Measurements from ENCODE around the gene UBA1.

The UBA1 gene

DNA sequence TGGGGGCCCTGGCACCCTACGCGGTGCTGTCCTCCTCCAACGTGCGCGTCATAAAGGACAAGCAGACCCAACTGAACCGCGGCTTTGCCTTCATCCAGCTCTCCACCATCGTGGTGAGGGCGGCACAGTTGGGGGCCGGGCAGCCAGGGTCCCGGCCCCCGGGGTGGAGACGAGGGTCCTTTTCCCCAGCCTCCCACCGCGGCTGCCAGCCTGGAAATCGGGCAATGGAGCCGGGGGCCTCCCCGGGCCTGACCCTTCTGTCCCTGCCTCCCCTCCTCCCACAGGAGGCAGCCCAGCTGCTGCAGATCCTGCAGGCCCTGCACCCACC lies 13.7 kb upstream of the UBA1 start:
- H3K4me3 ChIP-seq (replicated peaks; ENCODE audit: low read depth, low read length), result no peak overlapping the region
- TF ChIP-seq, protein P1, sequence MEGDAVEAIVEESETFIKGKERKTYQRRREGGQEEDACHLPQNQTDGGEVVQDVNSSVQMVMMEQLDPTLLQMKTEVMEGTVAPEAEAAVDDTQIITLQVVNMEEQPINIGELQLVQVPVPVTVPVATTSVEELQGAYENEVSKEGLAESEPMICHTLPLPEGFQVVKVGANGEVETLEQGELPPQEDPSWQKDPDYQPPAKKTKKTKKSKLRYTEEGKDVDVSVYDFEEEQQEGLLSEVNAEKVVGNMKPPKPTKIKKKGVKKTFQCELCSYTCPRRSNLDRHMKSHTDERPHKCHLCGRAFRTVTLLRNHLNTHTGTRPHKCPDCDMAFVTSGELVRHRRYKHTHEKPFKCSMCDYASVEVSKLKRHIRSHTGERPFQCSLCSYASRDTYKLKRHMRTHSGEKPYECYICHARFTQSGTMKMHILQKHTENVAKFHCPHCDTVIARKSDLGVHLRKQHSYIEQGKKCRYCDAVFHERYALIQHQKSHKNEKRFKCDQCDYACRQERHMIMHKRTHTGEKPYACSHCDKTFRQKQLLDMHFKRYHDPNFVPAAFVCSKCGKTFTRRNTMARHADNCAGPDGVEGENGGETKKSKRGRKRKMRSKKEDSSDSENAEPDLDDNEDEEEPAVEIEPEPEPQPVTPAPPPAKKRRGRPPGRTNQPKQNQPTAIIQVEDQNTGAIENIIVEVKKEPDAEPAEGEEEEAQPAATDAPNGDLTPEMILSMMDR (IDR thresholded peaks at IDR 0.05; ENCODE audit: low read length, missing control alignments), result no peak
- no peak for DNase-seq (ENCODE audit: low read depth)

DNA sequence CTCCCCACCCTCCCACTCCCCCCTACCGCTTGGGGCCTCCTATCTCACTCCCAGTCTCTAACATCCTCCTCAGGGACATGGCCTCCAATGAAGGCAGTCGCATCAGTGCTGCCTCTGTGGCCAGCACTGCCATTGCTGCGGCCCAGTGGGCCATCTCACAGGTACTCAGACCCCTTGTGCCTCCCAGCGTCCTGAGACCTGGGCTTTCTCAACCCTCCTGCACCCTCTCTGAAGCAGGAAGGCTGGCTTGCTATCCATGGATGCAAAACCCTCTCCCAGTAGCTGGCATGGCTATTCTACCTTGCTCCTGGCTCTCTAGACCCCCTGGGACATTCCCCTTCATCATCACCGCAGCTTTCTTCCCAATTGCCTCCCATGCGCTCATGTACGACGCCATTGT lies 13.3 kb upstream of the UBA1 start:
- no peak for DNase-seq (ENCODE audit: low read depth)
- H3K4me3 ChIP-seq (replicated peaks; ENCODE audit: low read depth, low read length), result no peak overlapping the region
- TF ChIP-seq, protein P1 (IDR thresholded peaks at IDR 0.05; ENCODE audit: low read length, missing control alignments), result no peak

DNA sequence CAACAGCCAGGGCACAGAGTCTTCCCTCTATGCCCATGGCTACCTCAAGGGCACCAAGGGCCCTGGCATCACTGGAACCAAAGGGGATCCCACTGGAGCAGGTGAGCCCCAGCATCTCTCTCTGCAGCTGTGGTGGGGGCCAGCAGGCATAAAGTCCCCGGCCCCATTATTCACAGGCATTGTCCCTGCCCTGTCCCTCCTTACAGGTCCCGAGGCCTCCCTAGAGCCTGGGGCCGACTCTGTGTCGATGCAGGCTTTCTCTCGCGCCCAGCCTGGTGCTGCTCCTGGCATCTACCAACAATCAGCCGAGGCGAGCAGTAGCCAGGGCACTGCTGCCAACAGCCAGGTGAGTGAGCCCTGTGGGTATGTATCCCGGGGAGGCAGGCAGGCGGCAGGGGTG lies 12.3 kb upstream of the UBA1 start:
- DNase-seq (ENCODE audit: low read depth), result no peak
- H3K4me3 ChIP-seq (replicated peaks; ENCODE audit: low read depth, low read length), result no peak overlapping the region
- TF ChIP-seq, protein P1 (IDR thresholded peaks at IDR 0.05; ENCODE audit: low read length, missing control alignments), result no peak

DNA sequence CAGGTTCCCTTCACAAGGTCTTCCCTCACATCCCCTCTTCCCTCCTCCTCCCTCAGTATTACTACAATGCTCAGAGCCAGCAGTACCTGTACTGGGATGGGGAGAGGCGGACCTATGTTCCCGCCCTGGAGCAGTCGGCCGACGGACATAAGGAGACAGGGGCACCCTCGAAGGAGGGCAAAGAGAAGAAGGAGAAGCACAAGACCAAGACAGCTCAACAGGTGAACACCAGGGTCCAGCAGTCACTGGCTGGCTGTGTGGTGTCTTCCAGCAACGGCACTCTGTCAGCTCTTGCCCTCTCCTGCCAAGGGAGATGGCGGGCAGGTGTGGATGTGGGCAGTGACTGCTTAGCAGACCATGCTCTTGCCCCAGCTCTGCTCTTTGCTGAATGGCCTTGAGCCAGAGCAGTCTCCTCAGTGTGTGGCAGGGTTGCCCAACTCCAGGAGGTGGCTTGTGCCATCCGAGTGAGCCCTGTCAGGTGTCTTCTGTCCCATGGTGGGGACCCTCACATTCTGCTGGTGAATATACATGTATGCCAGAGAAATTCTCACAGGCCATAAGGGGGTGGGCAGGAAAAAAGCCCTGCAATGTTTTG lies 11.4 kb upstream of the UBA1 start:
- H3K4me3 ChIP-seq (replicated peaks; ENCODE audit: low read depth, low read length), result no peak overlapping the region
- TF ChIP-seq, protein P1 (IDR thresholded peaks at IDR 0.05; ENCODE audit: low read length, missing control alignments), result no peak
- no peak for DNase-seq (ENCODE audit: low read depth)

DNA sequence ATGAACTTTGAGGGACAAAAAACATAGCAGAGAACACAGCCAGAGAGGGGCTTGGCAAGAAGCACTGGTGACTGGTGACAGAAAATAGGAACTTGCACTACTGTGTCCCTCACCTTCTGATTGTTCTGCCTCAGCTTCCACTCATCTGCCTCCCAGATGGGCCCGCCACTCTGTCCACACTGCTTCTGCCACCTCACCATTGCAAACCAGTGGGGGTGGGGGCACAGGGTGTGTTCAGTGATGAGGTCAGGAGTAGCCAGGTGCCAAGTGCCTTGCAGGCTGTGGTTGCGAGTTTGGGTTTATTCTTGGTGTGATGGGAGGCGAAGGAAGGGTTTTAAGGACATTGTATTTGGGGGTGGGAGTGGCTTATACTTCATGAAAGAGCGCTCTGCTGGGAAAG lies 9.1 kb upstream of the UBA1 start:
- no peak overlapping the region for H3K4me3 ChIP-seq (replicated peaks; ENCODE audit: low read depth, low read length)
- DNase-seq (ENCODE audit: low read depth), result no peak
- TF ChIP-seq, protein P1 (IDR thresholded peaks at IDR 0.05; ENCODE audit: low read length, missing control alignments), result no peak

DNA sequence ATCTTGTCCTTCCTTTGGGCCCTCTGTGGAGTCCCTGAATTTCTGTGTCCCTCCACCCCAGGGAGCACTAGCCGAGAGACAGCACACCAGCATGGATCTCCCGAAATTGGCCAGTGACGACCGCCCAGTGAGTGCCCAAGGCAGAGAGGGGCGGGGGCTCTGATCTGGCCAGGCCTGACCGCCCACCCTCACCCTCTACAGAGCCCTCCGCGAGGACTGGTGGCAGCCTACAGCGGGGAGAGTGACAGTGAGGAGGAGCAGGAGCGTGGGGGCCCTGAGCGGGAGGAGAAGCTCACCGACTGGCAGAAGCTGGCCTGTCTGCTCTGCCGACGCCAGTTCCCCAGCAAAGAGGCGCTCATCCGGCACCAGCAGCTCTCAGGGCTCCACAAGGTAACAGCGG lies 8.4 kb upstream of the UBA1 start:
- TF ChIP-seq, protein P1 (IDR thresholded peaks at IDR 0.05; ENCODE audit: low read length, missing control alignments), result no peak
- DNase-seq (ENCODE audit: low read depth), result no peak
- H3K4me3 ChIP-seq (replicated peaks; ENCODE audit: low read depth, low read length), result no peak overlapping the region

DNA sequence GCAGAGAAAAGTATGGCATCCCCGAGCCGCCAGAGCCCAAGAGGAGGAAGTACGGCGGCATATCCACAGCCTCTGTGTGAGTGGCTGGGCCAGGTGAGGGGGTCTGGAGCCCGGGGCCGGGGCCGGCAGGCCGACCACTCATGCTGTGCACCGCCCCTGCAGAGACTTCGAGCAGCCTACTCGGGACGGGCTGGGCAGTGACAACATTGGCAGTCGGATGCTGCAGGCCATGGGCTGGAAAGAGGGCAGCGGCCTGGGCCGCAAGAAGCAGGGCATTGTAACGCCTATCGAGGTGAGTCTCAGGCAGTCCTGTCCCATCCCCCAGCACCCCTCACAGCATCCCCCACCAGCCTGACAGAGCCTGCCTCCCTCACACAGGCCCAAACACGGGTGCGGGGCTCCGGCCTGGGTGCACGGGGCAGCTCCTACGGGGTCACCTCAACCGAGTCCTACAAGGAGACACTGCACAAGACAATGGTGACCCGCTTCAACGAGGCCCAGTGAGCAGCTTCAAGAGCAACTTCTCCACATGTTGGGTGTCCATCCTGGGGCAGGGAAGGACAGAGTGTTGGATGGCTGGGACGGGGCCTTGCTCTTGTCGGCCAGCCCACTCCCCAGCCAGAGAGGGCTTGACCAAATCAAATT lies 7.4 kb upstream of the UBA1 start:
- TF ChIP-seq, protein P1 (IDR thresholded peaks at IDR 0.05; ENCODE audit: low read length, missing control alignments), result no peak
- H3K4me3 ChIP-seq (replicated peaks; ENCODE audit: low read depth, low read length), result no peak overlapping the region
- DNase-seq (ENCODE audit: low read depth), result no peak

Measured in fibroblast of pulmonary artery (primary cell).